Calu3 (cell line): ENCODE measurements around the gene QSOX1. TPM values are rescaled to one million over a fixed set of nuclear protein-coding genes. Genes with fewer than 3 reads are reported as not detected.

Source experiments
- BruUV-seq: library from RNA; stranded (reverse); fragments of 400-500 nt; replicated peaks from 2 replicates; lab custom pipeline; 2021; lab: Mats Ljungman, UMichigan
- CTCF ChIA-PET: fragments of 300-600 bp; sonication (Branson Sonifier 250); formaldehyde crosslinking; loops from one replicate; lab custom pipeline; 2022; ENCODE audit warnings: antibody characterized with exemption; lab: Charles Lee
- DNase-seq: peaks from one replicate; pipeline ENCODE4 v3.0.0; 2022
- H3K27ac Mint-ChIP-seq: one replicate; pipeline ENCODE4 v1.8.0; 2022; ENCODE audit warnings: mixed read lengths; ENCODE audit not compliant: unreplicated experiment
- H3K27me3 Mint-ChIP-seq: one replicate; pipeline ENCODE4 v1.8.0; 2022; ENCODE audit warnings: mixed read lengths; ENCODE audit not compliant: unreplicated experiment
- H3K36me3 Mint-ChIP-seq: one replicate; pipeline ENCODE4 v1.8.0; 2022; ENCODE audit warnings: mild to moderate bottlenecking, moderate library complexity, mixed read lengths; ENCODE audit not compliant: insufficient read depth, unreplicated experiment
- H3K4me1 Mint-ChIP-seq: one replicate; pipeline ENCODE4 v1.8.0; 2022; ENCODE audit warnings: mild to moderate bottlenecking, low read depth, mixed read lengths; ENCODE audit not compliant: unreplicated experiment
- H3K4me3 Mint-ChIP-seq: one replicate; pipeline ENCODE4 v1.8.0; 2022; ENCODE audit warnings: mild to moderate bottlenecking, low read depth, moderate library complexity, mixed read lengths; ENCODE audit not compliant: unreplicated experiment
- H3K9me3 Mint-ChIP-seq: one replicate; pipeline ENCODE4 v1.8.0; 2022; ENCODE audit warnings: low read depth, mixed read lengths; ENCODE audit not compliant: unreplicated experiment
- intact Hi-C: fragments of 100-400 bp; cut with micrococcal nuclease; formaldehyde crosslinking; loops from one replicate; pipeline ENCODE4 v1.10.0; 2022; ENCODE audit not compliant: unreplicated experiment
- total RNA-seq: library from RNA; stranded (reverse); gene quantifications from 2 replicates; pipeline ENCODE4 v1.2.3, GENCODE V29; 2022
- TF ChIP-seq, protein P1 (sequence below): fragments of 200-600 bp; IDR thresholded peaks from one replicate; pipeline ENCODE4 v1.8.0; 2022; ENCODE audit warnings: antibody characterized with exemption; ENCODE audit not compliant: unreplicated experiment

Gene QSOX1
- total RNA-seq, 1 experiment from 2014 or later = 462 TPM

GRCh38 chr1:180248731-180249681 is 94.3 kb downstream of the QSOX1 start:
- no TSS peak for BruUV-seq
- intact Hi-C loops = no loop called here
- H3K4me3 Mint-ChIP-seq = no peak overlapping the region
- no peak overlapping the region for H3K27ac Mint-ChIP-seq
- H3K36me3 Mint-ChIP-seq = no peaks in the 10 kb centered on the region
- CTCF ChIA-PET = interaction anchor here (0.5 to 0.9 kb wide), 2 partner anchors 10 to 167 kb away, joined by 3 read pairs; no protein-coding TSS in a partner anchor
- peaks cover 8% of the 10 kb centered on the region for H3K4me1 Mint-ChIP-seq
- TF ChIP-seq, protein P1, sequence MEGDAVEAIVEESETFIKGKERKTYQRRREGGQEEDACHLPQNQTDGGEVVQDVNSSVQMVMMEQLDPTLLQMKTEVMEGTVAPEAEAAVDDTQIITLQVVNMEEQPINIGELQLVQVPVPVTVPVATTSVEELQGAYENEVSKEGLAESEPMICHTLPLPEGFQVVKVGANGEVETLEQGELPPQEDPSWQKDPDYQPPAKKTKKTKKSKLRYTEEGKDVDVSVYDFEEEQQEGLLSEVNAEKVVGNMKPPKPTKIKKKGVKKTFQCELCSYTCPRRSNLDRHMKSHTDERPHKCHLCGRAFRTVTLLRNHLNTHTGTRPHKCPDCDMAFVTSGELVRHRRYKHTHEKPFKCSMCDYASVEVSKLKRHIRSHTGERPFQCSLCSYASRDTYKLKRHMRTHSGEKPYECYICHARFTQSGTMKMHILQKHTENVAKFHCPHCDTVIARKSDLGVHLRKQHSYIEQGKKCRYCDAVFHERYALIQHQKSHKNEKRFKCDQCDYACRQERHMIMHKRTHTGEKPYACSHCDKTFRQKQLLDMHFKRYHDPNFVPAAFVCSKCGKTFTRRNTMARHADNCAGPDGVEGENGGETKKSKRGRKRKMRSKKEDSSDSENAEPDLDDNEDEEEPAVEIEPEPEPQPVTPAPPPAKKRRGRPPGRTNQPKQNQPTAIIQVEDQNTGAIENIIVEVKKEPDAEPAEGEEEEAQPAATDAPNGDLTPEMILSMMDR = no peak
- peak; percentile 43 for DNase-seq
- no peaks in the 10 kb centered on the region for H3K27me3 Mint-ChIP-seq
- H3K9me3 Mint-ChIP-seq = no peaks in the 10 kb centered on the region

DNA sequence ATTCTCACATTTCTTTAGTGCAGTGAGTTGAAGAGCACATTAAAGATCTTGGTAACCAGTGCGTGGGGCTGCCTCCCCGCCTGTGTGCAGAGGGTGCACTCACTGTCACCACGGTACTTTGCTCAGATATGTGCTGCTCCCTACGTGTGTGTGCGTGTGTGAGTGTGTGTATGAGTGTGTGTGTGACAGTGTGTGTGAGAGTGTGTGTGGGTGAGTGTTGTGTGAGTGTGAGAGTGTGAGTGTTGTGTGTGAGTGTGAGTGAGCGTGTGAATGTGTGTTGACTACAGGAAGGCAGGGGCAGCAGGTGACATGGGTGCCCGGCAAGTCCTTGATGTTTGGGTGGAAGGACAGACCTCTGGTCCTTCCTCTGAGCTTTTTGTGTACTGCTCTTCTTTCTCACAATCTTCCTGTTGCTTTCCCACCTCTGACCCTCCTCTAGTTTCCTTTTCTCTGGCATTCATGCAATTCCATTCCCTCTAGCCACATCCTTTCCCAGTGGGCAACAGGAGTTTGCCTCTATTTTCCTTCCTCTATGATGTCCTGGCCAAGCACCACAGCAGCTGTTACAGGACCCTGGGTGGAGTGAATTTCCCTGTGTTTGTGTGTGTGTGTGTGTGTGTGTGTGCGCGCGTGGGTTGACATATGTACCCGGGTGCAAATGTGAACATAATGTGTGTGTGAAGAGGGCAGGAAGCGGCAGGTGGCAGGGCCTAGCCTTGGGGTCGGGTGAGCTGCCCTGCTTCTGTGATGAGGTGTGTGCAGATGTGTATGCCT is 95.2 kb downstream of the QSOX1 start:
- CTCF ChIA-PET = interaction anchor here (0.9 kb wide), 1 partner anchor 166 kb away, joined by 3 read pairs; no protein-coding TSS in a partner anchor
- no TSS peak for BruUV-seq
- Mint-ChIP-seq H3K4me3 (no peak overlapping the region), H3K36me3 (no peaks in the 10 kb centered on the region), H3K4me1 (peaks cover 8% of the 10 kb centered on the region), H3K27me3 (no peaks in the 10 kb centered on the region), H3K27ac (no peak overlapping the region), H3K9me3 (no peaks in the 10 kb centered on the region)
- intact Hi-C loops = no loop called here
- TF ChIP-seq, protein P1 = no peak
- no peak for DNase-seq

- no peaks in the 10 kb centered on the region for H3K9me3 Mint-ChIP-seq
- peaks cover 8% of the 10 kb centered on the region for H3K4me1 Mint-ChIP-seq
- no TSS peak for BruUV-seq
- CTCF ChIA-PET = no interaction called here
- peaks cover under 1% of the 10 kb centered on the region for H3K27me3 Mint-ChIP-seq
- TF ChIP-seq, protein P1 = no peak
- DNase-seq = no peak
- intact Hi-C loops = no loop called here
- no peak overlapping the region for H3K4me3 Mint-ChIP-seq
- no peak overlapping the region for H3K27ac Mint-ChIP-seq
- no peaks in the 10 kb centered on the region for H3K36me3 Mint-ChIP-seq
Measured at GRCh38 chr1:180250499-180250770, 95.8 kb downstream of the QSOX1 start.

GRCh38 chr1:180250883-180251509 is 96.3 kb downstream of the QSOX1 start:
- H3K36me3 Mint-ChIP-seq = no peaks in the 10 kb centered on the region
- no peak for DNase-seq
- intact Hi-C loops = no loop called here
- CTCF ChIA-PET = interaction anchor here (1.7 kb wide), 1 partner anchor 165 kb away, joined by 6 read pairs; no protein-coding TSS in a partner anchor
- no peaks in the 10 kb centered on the region for H3K9me3 Mint-ChIP-seq
- no peak overlapping the region for H3K27ac Mint-ChIP-seq
- no peak overlapping the region for H3K4me3 Mint-ChIP-seq
- TF ChIP-seq, protein P1 = no peak
- no TSS peak for BruUV-seq
- peaks cover 6% of the 10 kb centered on the region for H3K27me3 Mint-ChIP-seq
- H3K4me1 Mint-ChIP-seq = peaks cover 8% of the 10 kb centered on the region
